Keratinocyte (primary cell): ENCODE measurements around the gene OPN1MW2.
"Not testable (repeated sequence)": the region's sequence is repeated elsewhere in the genome, so short reads cannot be mapped to it uniquely, and the experiment has no call there.

Experiments used
- EZH2 ChIP-seq: IDR thresholded peaks from one replicate; pipeline ENCODE4 v1.6.1; 2012; ENCODE audit warnings: inconsistent platforms, mild to moderate bottlenecking, low read length, moderate library complexity
- TF ChIP-seq, protein P1 (sequence below), 3 experiments: IDR thresholded peaks in 1 of 3; conservative IDR thresholded peaks in 1 of 3; optimal IDR thresholded peaks in 1 of 3; 2 replicates in 2 of 3; 3 replicates in 1 of 3; pipeline versions ENCODE3 to v1.5.1; 2011; ENCODE audit warnings: low read length in 3 of 3, mild to moderate bottlenecking in 3 of 3, moderate library complexity in 2 of 3, control low read depth in 1 of 3, inconsistent platforms in 1 of 3; ENCODE audit not compliant: insufficient read depth in 2 of 3; ENCODE audit errors: extremely low read depth in 1 of 3

GRCh38 chrX:154239982-154240503, 20.5 kb downstream of the OPN1MW2 start:
- TF ChIP-seq, protein P1, sequence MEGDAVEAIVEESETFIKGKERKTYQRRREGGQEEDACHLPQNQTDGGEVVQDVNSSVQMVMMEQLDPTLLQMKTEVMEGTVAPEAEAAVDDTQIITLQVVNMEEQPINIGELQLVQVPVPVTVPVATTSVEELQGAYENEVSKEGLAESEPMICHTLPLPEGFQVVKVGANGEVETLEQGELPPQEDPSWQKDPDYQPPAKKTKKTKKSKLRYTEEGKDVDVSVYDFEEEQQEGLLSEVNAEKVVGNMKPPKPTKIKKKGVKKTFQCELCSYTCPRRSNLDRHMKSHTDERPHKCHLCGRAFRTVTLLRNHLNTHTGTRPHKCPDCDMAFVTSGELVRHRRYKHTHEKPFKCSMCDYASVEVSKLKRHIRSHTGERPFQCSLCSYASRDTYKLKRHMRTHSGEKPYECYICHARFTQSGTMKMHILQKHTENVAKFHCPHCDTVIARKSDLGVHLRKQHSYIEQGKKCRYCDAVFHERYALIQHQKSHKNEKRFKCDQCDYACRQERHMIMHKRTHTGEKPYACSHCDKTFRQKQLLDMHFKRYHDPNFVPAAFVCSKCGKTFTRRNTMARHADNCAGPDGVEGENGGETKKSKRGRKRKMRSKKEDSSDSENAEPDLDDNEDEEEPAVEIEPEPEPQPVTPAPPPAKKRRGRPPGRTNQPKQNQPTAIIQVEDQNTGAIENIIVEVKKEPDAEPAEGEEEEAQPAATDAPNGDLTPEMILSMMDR (optimal IDR thresholded peaks at IDR 0.05 in 1 of 3, IDR thresholded peaks at IDR 0.05 in 1 of 3, conservative IDR thresholded peaks at IDR 0.05 in 1 of 3; ENCODE audit: extremely low read depth in 1 of 3, insufficient read depth in 2 of 3, low read length in 3 of 3): not testable (repeated sequence)
- not testable (repeated sequence) for TF ChIP-seq EZH2
